RPMI7951 (cell line): ENCODE measurements around the gene AKR1C4. TPM values are rescaled to one million over a fixed set of nuclear protein-coding genes. Genes with fewer than 3 reads are reported as not detected.

Experiments used
- DNase-seq: peaks from one replicate; pipeline ENCODE4 v3.0.0-alpha.2; 2012; ENCODE audit warnings: low read depth
- total RNA-seq: library from RNA; depleted of rRNA; stranded (reverse); fragments of >200 nt; shearing (Covaris generic); gene quantifications from 2 replicates; pipeline ENCODE4 v1.2.3, GENCODE V29; 2014; rRNA removed

Gene AKR1C4
- total RNA-seq, 1 experiment from 2014 or later = not detected

DNA sequence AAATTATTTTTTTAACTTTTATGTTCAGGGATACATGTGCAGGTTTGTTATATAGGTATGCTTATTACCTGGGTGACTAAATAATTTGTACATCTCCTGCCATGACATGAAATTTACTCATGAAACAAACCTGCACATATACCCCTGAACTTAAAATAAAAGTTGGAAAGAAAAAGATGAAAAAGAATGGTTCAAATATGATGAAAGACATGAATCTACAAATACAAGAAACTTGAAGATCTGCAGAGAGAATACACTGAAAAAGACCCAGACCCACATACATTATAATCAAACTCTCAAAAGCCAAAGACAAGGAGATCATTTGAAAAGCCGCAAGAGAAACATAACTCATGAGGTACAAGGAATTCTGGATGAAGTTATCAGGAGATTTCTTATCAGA lies 70.2 kb downstream of the AKR1C4 start:
- DNase-seq = no peak

DNA sequence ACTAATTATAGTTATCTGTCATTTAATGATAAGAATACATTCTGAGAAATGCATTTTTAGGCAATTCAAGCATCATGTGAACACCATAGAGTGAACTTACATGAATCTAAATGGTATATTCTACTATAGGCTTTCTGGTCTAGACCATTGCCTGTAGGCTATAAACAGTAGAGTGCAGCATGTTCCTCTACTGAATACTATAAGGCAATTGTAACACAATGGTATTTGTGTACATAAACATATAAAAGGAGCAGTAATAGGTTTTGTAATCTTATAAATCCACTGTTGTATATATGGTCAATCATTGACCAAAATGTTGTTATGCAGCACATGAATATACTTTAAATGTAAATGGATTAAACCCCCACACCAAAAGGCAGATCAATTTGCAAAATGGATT lies 71.6 kb downstream of the AKR1C4 start:
- no peak for DNase-seq

Other genes starting within 250 kb of the AKR1C4 start
- gene AKR1C1, start 233.4 kb upstream of the AKR1C4 start, total RNA-seq = 14.2 and 20.2 TPM in 2 replicates
- 17.9 and 24.8 TPM in 2 replicates for gene AKR1C2, start 193.0 kb upstream of the AKR1C4 start, total RNA-seq
- 88.1 and 95.2 TPM in 2 replicates for gene AKR1C3, start 102.4 kb upstream of the AKR1C4 start, total RNA-seq
- gene AKR1C8, start 11.7 kb upstream of the AKR1C4 start, total RNA-seq = not detected in 2 replicates
- not detected in 2 replicates for gene UCN3, start 168.1 kb downstream of the AKR1C4 start, total RNA-seq
- gene TUBAL3, start 208.0 kb downstream of the AKR1C4 start, total RNA-seq = 1.2 and 1.4 TPM in 2 replicates
- 244 and 263 TPM in 2 replicates for gene NET1, start 215.7 kb downstream of the AKR1C4 start, total RNA-seq